HEK293 (cell line): ENCODE data around the gene SNX19.

Experiments used
- CTCF ChIA-PET: fragments of 350-600 bp; formaldehyde crosslinking; extraction: SDS; loops from one replicate; lab custom pipeline; 2021; ENCODE audit warnings: antibody characterized with exemption; lab: Yijun Ruan, JAX
- POLR2A ChIA-PET: fragments of 300-600 bp; formaldehyde crosslinking; extraction: SDS; loops from one replicate; lab custom pipeline; 2020; ENCODE audit warnings: antibody characterized with exemption, inconsistent platforms; lab: Yijun Ruan, JAX
- H3K27ac ChIP-seq: fragments of 200-500 bp; sonication (Bioruptor generic); 2 replicates; pipeline ENCODE4 v1.5.1; 2014; ENCODE audit warnings: low read depth, low read length, control low read depth, inconsistent platforms; ENCODE audit errors: extremely low read depth
- H3K36me3 ChIP-seq, 2 experiments: fragments of 200-500 bp in 1 of 2; sonication (Bioruptor generic) in 1 of 2; 1 replicate in 1 of 2; 2 replicates in 1 of 2; pipeline ENCODE4 v1.5.1; 2014 to 2017; ENCODE audit warnings: inconsistent platforms in 2 of 2, low read length in 2 of 2; ENCODE audit not compliant: control insufficient read depth in 2 of 2, insufficient read depth in 1 of 2
- H3K4me1 ChIP-seq: fragments of 200-500 bp; sonication (Bioruptor generic); 2 replicates; pipeline ENCODE4 v1.5.1; 2014; ENCODE audit warnings: mild to moderate bottlenecking, low read length, inconsistent platforms; ENCODE audit not compliant: control insufficient read depth, insufficient read depth
- H3K4me3 ChIP-seq: 2 replicates; pipeline ENCODE4 v1.5.1; 2011; ENCODE audit warnings: low read depth, mild to moderate bottlenecking, control low read depth, low read length, moderate library complexity
- H3K9me3 ChIP-seq: fragments of 200-500 bp; sonication (Bioruptor generic); 2 replicates; pipeline ENCODE4 v1.5.1; 2014; ENCODE audit warnings: low read depth, low read length, inconsistent platforms; ENCODE audit not compliant: control insufficient read depth, insufficient read depth
- BCL11B ChIP-seq: fragments of 450-650 bp; formaldehyde crosslinking; IDR thresholded peaks from 2 replicates; pipeline ENCODE4 v1.5.1; 2016; ENCODE audit warnings: low read depth, missing biosample characterization, missing genetic modification characterization
- FEZF1 ChIP-seq: fragments of 450-650 bp; formaldehyde crosslinking; IDR thresholded peaks from 2 replicates; pipeline ENCODE4 v1.5.1; 2016; ENCODE audit warnings: missing biosample characterization, missing genetic modification characterization
- ZNF114 ChIP-seq: fragments of 450-650 bp; formaldehyde crosslinking; IDR thresholded peaks from 2 replicates; pipeline ENCODE4 v1.5.0; 2017; ENCODE audit warnings: missing biosample characterization, missing genetic modification characterization
- ZNF16 ChIP-seq: fragments of 450-650 bp; formaldehyde crosslinking; IDR thresholded peaks from 2 replicates; pipeline ENCODE4 v1.5.1; 2016; ENCODE audit warnings: low read depth, missing biosample characterization, missing genetic modification characterization
- ZNF221 ChIP-seq: fragments of 450-650 bp; formaldehyde crosslinking; IDR thresholded peaks from 2 replicates; pipeline ENCODE4 v1.5.1; 2017; ENCODE audit warnings: missing biosample characterization, missing genetic modification characterization, borderline replicate concordance
- ZNF529 ChIP-seq: fragments of 450-650 bp; formaldehyde crosslinking; IDR thresholded peaks from 2 replicates; pipeline ENCODE4 v1.5.1; 2017; ENCODE audit warnings: missing genetic modification characterization, missing biosample characterization; ENCODE audit not compliant: insufficient replicate concordance
- ZNF571 ChIP-seq: fragments of 450-650 bp; formaldehyde crosslinking; IDR thresholded peaks from 2 replicates; pipeline ENCODE4 v1.5.0; 2017; ENCODE audit warnings: missing biosample characterization, missing genetic modification characterization
- ZNF585B ChIP-seq: fragments of 450-650 bp; formaldehyde crosslinking; IDR thresholded peaks from 2 replicates; pipeline ENCODE4 v1.5.1; 2016; ENCODE audit warnings: missing biosample characterization, missing genetic modification characterization
- ZNF768 ChIP-seq: fragments of 450-650 bp; formaldehyde crosslinking; IDR thresholded peaks from 2 replicates; pipeline ENCODE4 v1.5.1; 2018; ENCODE audit warnings: missing biosample characterization, mild to moderate bottlenecking, missing genetic modification characterization
- ZNF837 ChIP-seq: fragments of 450-650 bp; formaldehyde crosslinking; IDR thresholded peaks from 2 replicates; pipeline ENCODE4 v1.5.1; 2016; ENCODE audit warnings: missing biosample characterization, missing genetic modification characterization
- TF ChIP-seq, protein P1 (sequence below): fragments of 450-650 bp; formaldehyde crosslinking; IDR thresholded peaks from 2 replicates; pipeline ENCODE4 v1.5.1; 2017; ENCODE audit warnings: missing biosample characterization, missing genetic modification characterization
- TF ChIP-seq, protein P2 (sequence below): fragments of 450-650 bp; formaldehyde crosslinking; IDR thresholded peaks from 2 replicates; pipeline ENCODE4 v1.5.1; 2017; ENCODE audit warnings: missing biosample characterization, mild to moderate bottlenecking, missing genetic modification characterization, moderate library complexity
- TF ChIP-seq, protein P3 (sequence below): fragments of 450-650 bp; formaldehyde crosslinking; IDR thresholded peaks from 2 replicates; pipeline ENCODE4 v1.5.1; 2016; ENCODE audit warnings: missing biosample characterization, missing genetic modification characterization
- TF ChIP-seq, protein P4 (sequence below): fragments of 450-650 bp; formaldehyde crosslinking; IDR thresholded peaks from 2 replicates; pipeline ENCODE4 v1.5.1; 2016; ENCODE audit warnings: missing biosample characterization, missing genetic modification characterization, low read depth
- TF ChIP-seq, protein P5 (sequence below): fragments of 450-650 bp; formaldehyde crosslinking; IDR thresholded peaks from 2 replicates; pipeline ENCODE4 v1.5.1; 2017; ENCODE audit warnings: missing biosample characterization, missing genetic modification characterization
- TF ChIP-seq, protein P6 (sequence below): fragments of 450-650 bp; formaldehyde crosslinking; IDR thresholded peaks from 2 replicates; pipeline ENCODE4 v1.5.1; 2016; ENCODE audit warnings: missing biosample characterization, missing genetic modification characterization
- TF ChIP-seq, protein P7 (sequence below): fragments of 450-650 bp; formaldehyde crosslinking; IDR thresholded peaks from 2 replicates; pipeline ENCODE4 v1.5.1; 2016; ENCODE audit warnings: missing biosample characterization, missing genetic modification characterization, borderline replicate concordance

SNX19 gene

DNA sequence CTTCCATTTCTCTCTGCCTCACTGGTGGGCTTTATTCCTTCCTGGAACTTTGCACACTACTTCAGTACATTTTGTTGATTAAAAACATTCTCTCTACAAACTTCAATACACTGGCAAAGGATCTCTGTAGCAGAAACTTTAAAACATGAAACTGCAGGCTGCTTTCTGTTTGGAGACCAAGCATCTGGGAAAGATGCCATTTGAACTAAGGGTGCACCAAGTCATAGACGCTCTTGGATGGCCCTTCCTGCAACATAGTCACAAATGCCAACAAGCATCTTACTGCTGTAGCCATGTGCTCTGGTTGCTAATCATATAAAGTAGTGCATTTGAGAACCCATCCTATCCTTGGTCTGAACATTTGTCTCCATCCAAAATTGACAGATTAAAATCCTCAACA is 56.4 kb downstream of the SNX19 start:
- POLR2A ChIA-PET: no interaction called here
- CTCF ChIA-PET: interaction anchor here (1.3 to 14.4 kb wide), 5 partner anchors 19 to 426 kb away, joined by 4 to 408 read pairs (median 10); partner anchors contain the start of gene ADAMTS8
- TF ChIP-seq, protein P1, sequence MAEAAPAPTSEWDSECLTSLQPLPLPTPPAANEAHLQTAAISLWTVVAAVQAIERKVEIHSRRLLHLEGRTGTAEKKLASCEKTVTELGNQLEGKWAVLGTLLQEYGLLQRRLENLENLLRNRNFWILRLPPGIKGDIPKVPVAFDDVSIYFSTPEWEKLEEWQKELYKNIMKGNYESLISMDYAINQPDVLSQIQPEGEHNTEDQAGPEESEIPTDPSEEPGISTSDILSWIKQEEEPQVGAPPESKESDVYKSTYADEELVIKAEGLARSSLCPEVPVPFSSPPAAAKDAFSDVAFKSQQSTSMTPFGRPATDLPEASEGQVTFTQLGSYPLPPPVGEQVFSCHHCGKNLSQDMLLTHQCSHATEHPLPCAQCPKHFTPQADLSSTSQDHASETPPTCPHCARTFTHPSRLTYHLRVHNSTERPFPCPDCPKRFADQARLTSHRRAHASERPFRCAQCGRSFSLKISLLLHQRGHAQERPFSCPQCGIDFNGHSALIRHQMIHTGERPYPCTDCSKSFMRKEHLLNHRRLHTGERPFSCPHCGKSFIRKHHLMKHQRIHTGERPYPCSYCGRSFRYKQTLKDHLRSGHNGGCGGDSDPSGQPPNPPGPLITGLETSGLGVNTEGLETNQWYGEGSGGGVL: no peak
- TF ChIP-seq ZNF16: no peak
- TF ChIP-seq, protein P2, sequence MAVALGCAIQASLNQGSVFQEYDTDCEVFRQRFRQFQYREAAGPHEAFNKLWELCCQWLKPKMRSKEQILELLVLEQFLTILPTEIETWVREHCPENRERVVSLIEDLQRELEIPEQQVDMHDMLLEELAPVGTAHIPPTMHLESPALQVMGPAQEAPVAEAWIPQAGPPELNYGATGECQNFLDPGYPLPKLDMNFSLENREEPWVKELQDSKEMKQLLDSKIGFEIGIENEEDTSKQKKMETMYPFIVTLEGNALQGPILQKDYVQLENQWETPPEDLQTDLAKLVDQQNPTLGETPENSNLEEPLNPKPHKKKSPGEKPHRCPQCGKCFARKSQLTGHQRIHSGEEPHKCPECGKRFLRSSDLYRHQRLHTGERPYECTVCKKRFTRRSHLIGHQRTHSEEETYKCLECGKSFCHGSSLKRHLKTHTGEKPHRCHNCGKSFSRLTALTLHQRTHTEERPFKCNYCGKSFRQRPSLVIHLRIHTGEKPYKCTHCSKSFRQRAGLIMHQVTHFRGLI: no peak
- no peak for TF ChIP-seq ZNF114 (tag by site-specific recombination)
- TF ChIP-seq, protein P3, sequence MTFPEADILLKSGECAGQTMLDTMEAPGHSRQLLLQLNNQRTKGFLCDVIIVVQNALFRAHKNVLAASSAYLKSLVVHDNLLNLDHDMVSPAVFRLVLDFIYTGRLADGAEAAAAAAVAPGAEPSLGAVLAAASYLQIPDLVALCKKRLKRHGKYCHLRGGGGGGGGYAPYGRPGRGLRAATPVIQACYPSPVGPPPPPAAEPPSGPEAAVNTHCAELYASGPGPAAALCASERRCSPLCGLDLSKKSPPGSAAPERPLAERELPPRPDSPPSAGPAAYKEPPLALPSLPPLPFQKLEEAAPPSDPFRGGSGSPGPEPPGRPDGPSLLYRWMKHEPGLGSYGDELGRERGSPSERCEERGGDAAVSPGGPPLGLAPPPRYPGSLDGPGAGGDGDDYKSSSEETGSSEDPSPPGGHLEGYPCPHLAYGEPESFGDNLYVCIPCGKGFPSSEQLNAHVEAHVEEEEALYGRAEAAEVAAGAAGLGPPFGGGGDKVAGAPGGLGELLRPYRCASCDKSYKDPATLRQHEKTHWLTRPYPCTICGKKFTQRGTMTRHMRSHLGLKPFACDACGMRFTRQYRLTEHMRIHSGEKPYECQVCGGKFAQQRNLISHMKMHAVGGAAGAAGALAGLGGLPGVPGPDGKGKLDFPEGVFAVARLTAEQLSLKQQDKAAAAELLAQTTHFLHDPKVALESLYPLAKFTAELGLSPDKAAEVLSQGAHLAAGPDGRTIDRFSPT: no peak
- no peak for TF ChIP-seq ZNF585B (tag by site-specific recombination)
- TF ChIP-seq ZNF529 (tag by site-specific recombination): no peak
- TF ChIP-seq ZNF571 (tag by site-specific recombination): no peak
- TF ChIP-seq ZNF221 (tag by site-specific recombination): no peak
- TF ChIP-seq, protein P4, sequence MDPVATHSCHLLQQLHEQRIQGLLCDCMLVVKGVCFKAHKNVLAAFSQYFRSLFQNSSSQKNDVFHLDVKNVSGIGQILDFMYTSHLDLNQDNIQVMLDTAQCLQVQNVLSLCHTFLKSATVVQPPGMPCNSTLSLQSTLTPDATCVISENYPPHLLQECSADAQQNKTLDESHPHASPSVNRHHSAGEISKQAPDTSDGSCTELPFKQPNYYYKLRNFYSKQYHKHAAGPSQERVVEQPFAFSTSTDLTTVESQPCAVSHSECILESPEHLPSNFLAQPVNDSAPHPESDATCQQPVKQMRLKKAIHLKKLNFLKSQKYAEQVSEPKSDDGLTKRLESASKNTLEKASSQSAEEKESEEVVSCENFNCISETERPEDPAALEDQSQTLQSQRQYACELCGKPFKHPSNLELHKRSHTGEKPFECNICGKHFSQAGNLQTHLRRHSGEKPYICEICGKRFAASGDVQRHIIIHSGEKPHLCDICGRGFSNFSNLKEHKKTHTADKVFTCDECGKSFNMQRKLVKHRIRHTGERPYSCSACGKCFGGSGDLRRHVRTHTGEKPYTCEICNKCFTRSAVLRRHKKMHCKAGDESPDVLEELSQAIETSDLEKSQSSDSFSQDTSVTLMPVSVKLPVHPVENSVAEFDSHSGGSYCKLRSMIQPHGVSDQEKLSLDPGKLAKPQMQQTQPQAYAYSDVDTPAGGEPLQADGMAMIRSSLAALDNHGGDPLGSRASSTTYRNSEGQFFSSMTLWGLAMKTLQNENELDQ (tag by site-specific recombination): no peak
- TF ChIP-seq, protein P5, sequence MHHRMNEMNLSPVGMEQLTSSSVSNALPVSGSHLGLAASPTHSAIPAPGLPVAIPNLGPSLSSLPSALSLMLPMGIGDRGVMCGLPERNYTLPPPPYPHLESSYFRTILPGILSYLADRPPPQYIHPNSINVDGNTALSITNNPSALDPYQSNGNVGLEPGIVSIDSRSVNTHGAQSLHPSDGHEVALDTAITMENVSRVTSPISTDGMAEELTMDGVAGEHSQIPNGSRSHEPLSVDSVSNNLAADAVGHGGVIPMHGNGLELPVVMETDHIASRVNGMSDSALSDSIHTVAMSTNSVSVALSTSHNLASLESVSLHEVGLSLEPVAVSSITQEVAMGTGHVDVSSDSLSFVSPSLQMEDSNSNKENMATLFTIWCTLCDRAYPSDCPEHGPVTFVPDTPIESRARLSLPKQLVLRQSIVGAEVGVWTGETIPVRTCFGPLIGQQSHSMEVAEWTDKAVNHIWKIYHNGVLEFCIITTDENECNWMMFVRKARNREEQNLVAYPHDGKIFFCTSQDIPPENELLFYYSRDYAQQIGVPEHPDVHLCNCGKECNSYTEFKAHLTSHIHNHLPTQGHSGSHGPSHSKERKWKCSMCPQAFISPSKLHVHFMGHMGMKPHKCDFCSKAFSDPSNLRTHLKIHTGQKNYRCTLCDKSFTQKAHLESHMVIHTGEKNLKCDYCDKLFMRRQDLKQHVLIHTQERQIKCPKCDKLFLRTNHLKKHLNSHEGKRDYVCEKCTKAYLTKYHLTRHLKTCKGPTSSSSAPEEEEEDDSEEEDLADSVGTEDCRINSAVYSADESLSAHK (tag by site-specific recombination): no peak
- TF ChIP-seq ZNF768 (tag by site-specific recombination): no peak
- no peak for TF ChIP-seq ZNF837
- no peak for TF ChIP-seq FEZF1 (tag by site-specific recombination)
- no peak for TF ChIP-seq BCL11B (tag by site-specific recombination)
- H3K36me3 ChIP-seq: no peaks in the 10 kb centered on the region
- H3K9me3 ChIP-seq: no peaks in the 10 kb centered on the region
- no peak overlapping the region for H3K27ac ChIP-seq
- H3K4me3 ChIP-seq: no peak overlapping the region
- no peaks in the 10 kb centered on the region for H3K4me1 ChIP-seq

DNA sequence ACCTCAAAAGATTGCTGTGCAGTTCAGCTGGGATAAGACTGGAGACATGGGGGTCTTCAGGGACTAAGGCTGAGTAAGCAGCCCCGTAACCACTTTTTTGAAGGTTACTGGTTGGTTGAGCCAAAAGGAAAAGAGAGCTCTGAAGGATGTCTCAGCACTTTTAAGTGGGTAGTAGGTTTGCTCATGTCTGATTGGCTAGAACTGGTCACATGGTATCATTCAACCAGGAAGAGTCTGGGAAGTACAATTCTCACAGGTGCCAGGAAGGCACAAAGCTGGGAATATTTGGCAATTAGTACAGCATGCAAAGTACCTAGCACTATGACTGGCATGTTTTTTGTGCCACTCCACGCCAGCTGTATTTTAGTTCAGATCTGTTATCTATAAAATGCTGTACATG is 58.1 kb downstream of the SNX19 start:
- Histone ChIP-seq H3K9me3 (no peaks in the 10 kb centered on the region), H3K4me3 (no peak overlapping the region), H3K4me1 (no peaks in the 10 kb centered on the region), H3K36me3 (no peaks in the 10 kb centered on the region), H3K27ac (no peak overlapping the region)
- CTCF ChIA-PET: interaction anchor here (0.6 to 14.4 kb wide), 4 partner anchors 36 to 680 kb away, joined by 3 to 408 read pairs (median 8); partner anchors contain the start of gene ADAMTS8
- POLR2A ChIA-PET: no interaction called here
- TF ChIP-seq, protein P6, sequence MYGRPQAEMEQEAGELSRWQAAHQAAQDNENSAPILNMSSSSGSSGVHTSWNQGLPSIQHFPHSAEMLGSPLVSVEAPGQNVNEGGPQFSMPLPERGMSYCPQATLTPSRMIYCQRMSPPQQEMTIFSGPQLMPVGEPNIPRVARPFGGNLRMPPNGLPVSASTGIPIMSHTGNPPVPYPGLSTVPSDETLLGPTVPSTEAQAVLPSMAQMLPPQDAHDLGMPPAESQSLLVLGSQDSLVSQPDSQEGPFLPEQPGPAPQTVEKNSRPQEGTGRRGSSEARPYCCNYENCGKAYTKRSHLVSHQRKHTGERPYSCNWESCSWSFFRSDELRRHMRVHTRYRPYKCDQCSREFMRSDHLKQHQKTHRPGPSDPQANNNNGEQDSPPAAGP (tag by site-specific recombination): no peak
- TF ChIP-seq, protein P7, sequence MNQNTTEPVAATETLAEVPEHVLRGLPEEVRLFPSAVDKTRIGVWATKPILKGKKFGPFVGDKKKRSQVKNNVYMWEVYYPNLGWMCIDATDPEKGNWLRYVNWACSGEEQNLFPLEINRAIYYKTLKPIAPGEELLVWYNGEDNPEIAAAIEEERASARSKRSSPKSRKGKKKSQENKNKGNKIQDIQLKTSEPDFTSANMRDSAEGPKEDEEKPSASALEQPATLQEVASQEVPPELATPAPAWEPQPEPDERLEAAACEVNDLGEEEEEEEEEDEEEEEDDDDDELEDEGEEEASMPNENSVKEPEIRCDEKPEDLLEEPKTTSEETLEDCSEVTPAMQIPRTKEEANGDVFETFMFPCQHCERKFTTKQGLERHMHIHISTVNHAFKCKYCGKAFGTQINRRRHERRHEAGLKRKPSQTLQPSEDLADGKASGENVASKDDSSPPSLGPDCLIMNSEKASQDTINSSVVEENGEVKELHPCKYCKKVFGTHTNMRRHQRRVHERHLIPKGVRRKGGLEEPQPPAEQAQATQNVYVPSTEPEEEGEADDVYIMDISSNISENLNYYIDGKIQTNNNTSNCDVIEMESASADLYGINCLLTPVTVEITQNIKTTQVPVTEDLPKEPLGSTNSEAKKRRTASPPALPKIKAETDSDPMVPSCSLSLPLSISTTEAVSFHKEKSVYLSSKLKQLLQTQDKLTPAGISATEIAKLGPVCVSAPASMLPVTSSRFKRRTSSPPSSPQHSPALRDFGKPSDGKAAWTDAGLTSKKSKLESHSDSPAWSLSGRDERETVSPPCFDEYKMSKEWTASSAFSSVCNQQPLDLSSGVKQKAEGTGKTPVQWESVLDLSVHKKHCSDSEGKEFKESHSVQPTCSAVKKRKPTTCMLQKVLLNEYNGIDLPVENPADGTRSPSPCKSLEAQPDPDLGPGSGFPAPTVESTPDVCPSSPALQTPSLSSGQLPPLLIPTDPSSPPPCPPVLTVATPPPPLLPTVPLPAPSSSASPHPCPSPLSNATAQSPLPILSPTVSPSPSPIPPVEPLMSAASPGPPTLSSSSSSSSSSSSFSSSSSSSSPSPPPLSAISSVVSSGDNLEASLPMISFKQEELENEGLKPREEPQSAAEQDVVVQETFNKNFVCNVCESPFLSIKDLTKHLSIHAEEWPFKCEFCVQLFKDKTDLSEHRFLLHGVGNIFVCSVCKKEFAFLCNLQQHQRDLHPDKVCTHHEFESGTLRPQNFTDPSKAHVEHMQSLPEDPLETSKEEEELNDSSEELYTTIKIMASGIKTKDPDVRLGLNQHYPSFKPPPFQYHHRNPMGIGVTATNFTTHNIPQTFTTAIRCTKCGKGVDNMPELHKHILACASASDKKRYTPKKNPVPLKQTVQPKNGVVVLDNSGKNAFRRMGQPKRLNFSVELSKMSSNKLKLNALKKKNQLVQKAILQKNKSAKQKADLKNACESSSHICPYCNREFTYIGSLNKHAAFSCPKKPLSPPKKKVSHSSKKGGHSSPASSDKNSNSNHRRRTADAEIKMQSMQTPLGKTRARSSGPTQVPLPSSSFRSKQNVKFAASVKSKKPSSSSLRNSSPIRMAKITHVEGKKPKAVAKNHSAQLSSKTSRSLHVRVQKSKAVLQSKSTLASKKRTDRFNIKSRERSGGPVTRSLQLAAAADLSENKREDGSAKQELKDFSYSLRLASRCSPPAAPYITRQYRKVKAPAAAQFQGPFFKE (tag by site-specific recombination): no peak
